H9 (cell line): Measurements from ENCODE around the gene MOCS1. TPM values are rescaled to one million over a fixed set of nuclear protein-coding genes. Genes with fewer than 3 reads are reported as not detected.

Experiments used
- DNase-seq: peaks from one replicate; pipeline ENCODE4 v3.0.0-alpha.2; 2017
- H2AFZ ChIP-seq: one replicate; pipeline ENCODE4 v1.6.1; 2013; ENCODE audit warnings: mild to moderate bottlenecking, low read length, control low read depth, moderate library complexity
- H2AK5ac ChIP-seq: 2 replicates; pipeline ENCODE4 v1.6.1; 2013; ENCODE audit warnings: low read length, control low read depth, mixed read lengths; ENCODE audit not compliant: insufficient read length
- H2BK120ac ChIP-seq: one replicate; pipeline ENCODE4 v1.6.1; 2013; ENCODE audit warnings: low read depth, mild to moderate bottlenecking, low read length, control low read depth, inconsistent platforms; ENCODE audit not compliant: poor library complexity, severe bottlenecking
- H2BK12ac ChIP-seq: 2 replicates; pipeline ENCODE4 v1.6.1; 2013; ENCODE audit warnings: low read length, control low read depth, mixed read lengths, low read depth; ENCODE audit not compliant: insufficient read length
- H2BK15ac ChIP-seq: 2 replicates; pipeline ENCODE4 v1.6.1; 2013; ENCODE audit warnings: low read depth, low read length, control low read depth
- H2BK20ac ChIP-seq: one replicate; pipeline ENCODE4 v1.6.1; 2013; ENCODE audit warnings: low read depth, mild to moderate bottlenecking, low read length, control low read depth, inconsistent platforms; ENCODE audit not compliant: poor library complexity, severe bottlenecking
- H2BK5ac ChIP-seq: 2 replicates; pipeline ENCODE4 v1.6.1; 2013; ENCODE audit warnings: low read length, control low read depth, mixed read lengths; ENCODE audit not compliant: insufficient read length
- H3K14ac ChIP-seq: 2 replicates; pipeline ENCODE4 v1.6.1; 2013; ENCODE audit warnings: low read length, control low read depth; ENCODE audit not compliant: insufficient read depth
- H3K18ac ChIP-seq: 2 replicates; pipeline ENCODE4 v1.6.1; 2013; ENCODE audit warnings: low read depth, mild to moderate bottlenecking, mixed read lengths, low read length, control low read depth; ENCODE audit not compliant: insufficient read length
- H3K23ac ChIP-seq: 2 replicates; pipeline ENCODE4 v1.6.1; 2013; ENCODE audit warnings: low read length, control low read depth, mixed read lengths, low read depth; ENCODE audit not compliant: insufficient read length
- H3K23me2 ChIP-seq: 2 replicates; pipeline ENCODE4 v1.6.1; 2013; ENCODE audit warnings: low read depth, mild to moderate bottlenecking, mixed read lengths, low read length, control low read depth; ENCODE audit not compliant: insufficient read length, poor library complexity, severe bottlenecking
- H3K27ac ChIP-seq: 2 replicates; pipeline ENCODE4 v1.5.1; 2013; ENCODE audit warnings: low read length, control low read depth, mixed read lengths, low read depth; ENCODE audit not compliant: insufficient read length
- H3K27me3 ChIP-seq: 2 replicates; pipeline ENCODE4 v1.6.1; 2013; ENCODE audit warnings: low read length, control low read depth, inconsistent platforms; ENCODE audit not compliant: insufficient read depth
- H3K4ac ChIP-seq: 2 replicates; pipeline ENCODE4 v1.6.1; 2013; ENCODE audit warnings: low read depth, mild to moderate bottlenecking, control low read depth, inconsistent platforms, low read length, moderate library complexity
- H3K4me1 ChIP-seq: 2 replicates; pipeline ENCODE4 v1.6.1; 2013; ENCODE audit warnings: low read length, control low read depth, inconsistent platforms; ENCODE audit not compliant: insufficient read depth
- H3K4me2 ChIP-seq: 2 replicates; pipeline ENCODE4 v1.6.1; 2013; ENCODE audit warnings: low read length, control low read depth, mixed read lengths; ENCODE audit not compliant: insufficient read length, insufficient read depth
- H3K56ac ChIP-seq: 2 replicates; pipeline ENCODE4 v1.6.1; 2013; ENCODE audit warnings: low read depth, mild to moderate bottlenecking, mixed read lengths, low read length, control low read depth; ENCODE audit not compliant: insufficient read length
- H3K79me1 ChIP-seq: 2 replicates; pipeline ENCODE4 v1.6.1; 2013; ENCODE audit warnings: low read depth, mild to moderate bottlenecking, moderate library complexity, low read length, control low read depth, inconsistent platforms; ENCODE audit not compliant: insufficient read depth, poor library complexity, severe bottlenecking
- H3K79me2 ChIP-seq: 2 replicates; pipeline ENCODE4 v1.6.1; 2013; ENCODE audit warnings: low read length, control low read depth, inconsistent platforms; ENCODE audit not compliant: insufficient read depth
- H3K9ac ChIP-seq: 2 replicates; pipeline ENCODE4 v1.6.1; 2013; ENCODE audit warnings: low read length, control low read depth, mixed read lengths; ENCODE audit not compliant: insufficient read length; ENCODE audit errors: extremely low read depth
- H3K9me3 ChIP-seq: one replicate; pipeline ENCODE4 v1.6.1; 2013; ENCODE audit warnings: low read depth, low read length, inconsistent platforms; ENCODE audit not compliant: control insufficient read depth
- H3T11ph ChIP-seq: one replicate; pipeline ENCODE4 v1.6.1; 2013; ENCODE audit warnings: mild to moderate bottlenecking, low read length, control low read depth, inconsistent platforms
- H4K20me1 ChIP-seq: one replicate; pipeline ENCODE4 v1.6.1; 2013; ENCODE audit not compliant: control insufficient read depth, insufficient read length, insufficient read depth
- H4K5ac ChIP-seq: 2 replicates; pipeline ENCODE4 v1.6.1; 2013; ENCODE audit warnings: low read depth, mild to moderate bottlenecking, mixed read lengths, low read length, control low read depth; ENCODE audit not compliant: insufficient read length
- H4K8ac ChIP-seq: replicated peaks from 2 replicates; pipeline ENCODE4 v1.6.1; 2013; ENCODE audit warnings: low read length, control low read depth, mixed read lengths, low read depth; ENCODE audit not compliant: insufficient read length
- H4K91ac ChIP-seq: 2 replicates; pipeline ENCODE4 v1.6.1; 2013; ENCODE audit warnings: low read depth, mild to moderate bottlenecking, moderate library complexity, mixed read lengths, low read length, control low read depth; ENCODE audit not compliant: insufficient read length
- H3K27ac Mint-ChIP-seq, 3 experiments: 2 replicates in 2 of 3; 3 replicates in 1 of 3; pipeline ENCODE4 v1.8.0; 2020 to 2021; ENCODE audit warnings: mixed read lengths in 3 of 3, mild to moderate bottlenecking in 1 of 3, moderate library complexity in 1 of 3
- H3K27me3 Mint-ChIP-seq: 2 replicates; pipeline ENCODE4 v1.8.0; 2021; ENCODE audit warnings: low read depth, mild to moderate bottlenecking, moderate library complexity, mixed read lengths
- H3K36me3 Mint-ChIP-seq, 3 experiments: 2 replicates in 2 of 3; 3 replicates in 1 of 3; pipeline ENCODE4 v1.8.0; 2020 to 2021; ENCODE audit warnings: low read depth in 3 of 3, mixed read lengths in 3 of 3; ENCODE audit not compliant: insufficient read depth in 1 of 3
- H3K4me1 Mint-ChIP-seq, 2 experiments: 2 replicates each; pipeline ENCODE4 v1.8.0; 2020; ENCODE audit warnings: mixed read lengths in 2 of 2
- H3K4me3 Mint-ChIP-seq, 2 experiments: 2 replicates in 1 of 2; 3 replicates in 1 of 2; pipeline ENCODE4 v1.8.0; 2020 to 2021; ENCODE audit warnings: mild to moderate bottlenecking in 2 of 2, mixed read lengths in 2 of 2, moderate library complexity in 1 of 2
- H3K9me3 Mint-ChIP-seq, 2 experiments: 2 replicates in 1 of 2; 3 replicates in 1 of 2; pipeline ENCODE4 v1.8.0; 2020; ENCODE audit warnings: mild to moderate bottlenecking in 2 of 2, mixed read lengths in 2 of 2, moderate library complexity in 1 of 2
- WGBS: extraction: QIAGEN DNeasy Blood & Tissue Kit; methylation state at CpG from one replicate; pipeline ENCODE4 v1.1.7; 2013; ENCODE audit warnings: missing lambda C conversion rate, low lambda C conversion rate, mixed read lengths; ENCODE audit not compliant: insufficient read length; ENCODE audit errors: extremely low coverage; 5-methylcytosine and 5-hydroxymethylcytosine counted together
- total RNA-seq: library from RNA; stranded (reverse); gene quantifications from 2 replicates; pipeline ENCODE4 v1.2.1, GENCODE V29; 2021
- TF ChIP-seq, protein P1 (sequence below): fragments of 200-600 bp; sonication (generic); conservative IDR thresholded peaks from 3 replicates; pipeline ENCODE4 v1.8.0; 2021; ENCODE audit warnings: antibody characterized with exemption, mild to moderate bottlenecking

The MOCS1 gene
- total RNA-seq, 1 experiment from 2014 or later = 15.2 TPM

DNA sequence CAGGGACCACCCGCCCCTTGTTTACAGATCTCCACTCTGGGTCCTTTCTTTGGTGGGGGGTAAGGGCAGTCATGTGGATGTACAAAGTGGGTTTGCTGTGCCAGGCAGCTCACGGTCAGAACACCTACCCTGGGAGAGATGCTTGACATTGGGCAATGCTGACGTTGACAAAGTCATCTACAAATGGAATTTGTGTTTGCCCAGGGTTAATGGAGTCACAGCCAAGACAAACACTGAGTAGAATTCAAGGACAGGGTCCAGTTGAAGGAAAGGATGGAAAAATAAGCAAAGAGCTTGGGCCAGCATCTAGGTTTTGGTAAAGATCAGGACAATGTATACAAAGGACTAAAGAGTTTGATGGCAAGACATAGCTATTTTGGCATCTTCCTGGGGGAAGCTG is 54.7 kb downstream of the MOCS1 start:
- Histone ChIP-seq H3K27ac (no peak overlapping the region), H2BK120ac (no peak overlapping the region), H2AFZ (no peak overlapping the region), H3K9me3 (no peaks in the 10 kb centered on the region), H3K4me2 (no peak overlapping the region), H3K56ac (no peak overlapping the region), H3K14ac (no peak overlapping the region), H3T11ph (no peak overlapping the region), H3K79me1 (no peaks in the 10 kb centered on the region), H3K4ac (no peak overlapping the region), H4K91ac (no peak overlapping the region), H3K23ac (no peak overlapping the region), H4K5ac (no peak overlapping the region), H4K8ac (no peak overlapping the region), H3K4me1 (no peaks in the 10 kb centered on the region), H3K18ac (no peak overlapping the region), H2BK20ac (no peak overlapping the region), H3K79me2 (no peaks in the 10 kb centered on the region), H2BK5ac (no peak overlapping the region), H2BK15ac (no peak overlapping the region), H3K23me2 (no peaks in the 10 kb centered on the region), H2AK5ac (no peak overlapping the region), H4K20me1 (no peaks in the 10 kb centered on the region), H3K27me3 (no peaks in the 10 kb centered on the region), H2BK12ac (no peak overlapping the region), H3K9ac (no peak overlapping the region)
- Mint-ChIP-seq H3K4me1 (peaks cover 0 to 5% of the 10 kb centered on the region in 2 experiments; a peak in 1 of 4 replicates), H3K36me3 (no peaks in the 10 kb centered on the region), H3K9me3 (no peaks in the 10 kb centered on the region; a peak in 1 of 5 replicates), H3K4me3 (no peak overlapping the region), H3K27me3 (peaks cover 3% of the 10 kb centered on the region; the same call in 1 of the 2 replicates), H3K27ac (no peak overlapping the region)
- WGBS = no CpG with 5 or more reads among the region's 3 CpGs
- no peak for DNase-seq
- TF ChIP-seq, protein P1, sequence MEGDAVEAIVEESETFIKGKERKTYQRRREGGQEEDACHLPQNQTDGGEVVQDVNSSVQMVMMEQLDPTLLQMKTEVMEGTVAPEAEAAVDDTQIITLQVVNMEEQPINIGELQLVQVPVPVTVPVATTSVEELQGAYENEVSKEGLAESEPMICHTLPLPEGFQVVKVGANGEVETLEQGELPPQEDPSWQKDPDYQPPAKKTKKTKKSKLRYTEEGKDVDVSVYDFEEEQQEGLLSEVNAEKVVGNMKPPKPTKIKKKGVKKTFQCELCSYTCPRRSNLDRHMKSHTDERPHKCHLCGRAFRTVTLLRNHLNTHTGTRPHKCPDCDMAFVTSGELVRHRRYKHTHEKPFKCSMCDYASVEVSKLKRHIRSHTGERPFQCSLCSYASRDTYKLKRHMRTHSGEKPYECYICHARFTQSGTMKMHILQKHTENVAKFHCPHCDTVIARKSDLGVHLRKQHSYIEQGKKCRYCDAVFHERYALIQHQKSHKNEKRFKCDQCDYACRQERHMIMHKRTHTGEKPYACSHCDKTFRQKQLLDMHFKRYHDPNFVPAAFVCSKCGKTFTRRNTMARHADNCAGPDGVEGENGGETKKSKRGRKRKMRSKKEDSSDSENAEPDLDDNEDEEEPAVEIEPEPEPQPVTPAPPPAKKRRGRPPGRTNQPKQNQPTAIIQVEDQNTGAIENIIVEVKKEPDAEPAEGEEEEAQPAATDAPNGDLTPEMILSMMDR = no peak
